GM12874 (cell line): ENCODE results near the gene TAF11.

Experiments
- CTCF ChIP-seq: IDR thresholded peaks from 2 replicates; pipeline ENCODE4 v1.5.1; 2011; ENCODE audit warnings: low read depth, mild to moderate bottlenecking, control low read depth, low read length, moderate library complexity; ENCODE audit not compliant: insufficient read depth

Gene TAF11

DNA sequence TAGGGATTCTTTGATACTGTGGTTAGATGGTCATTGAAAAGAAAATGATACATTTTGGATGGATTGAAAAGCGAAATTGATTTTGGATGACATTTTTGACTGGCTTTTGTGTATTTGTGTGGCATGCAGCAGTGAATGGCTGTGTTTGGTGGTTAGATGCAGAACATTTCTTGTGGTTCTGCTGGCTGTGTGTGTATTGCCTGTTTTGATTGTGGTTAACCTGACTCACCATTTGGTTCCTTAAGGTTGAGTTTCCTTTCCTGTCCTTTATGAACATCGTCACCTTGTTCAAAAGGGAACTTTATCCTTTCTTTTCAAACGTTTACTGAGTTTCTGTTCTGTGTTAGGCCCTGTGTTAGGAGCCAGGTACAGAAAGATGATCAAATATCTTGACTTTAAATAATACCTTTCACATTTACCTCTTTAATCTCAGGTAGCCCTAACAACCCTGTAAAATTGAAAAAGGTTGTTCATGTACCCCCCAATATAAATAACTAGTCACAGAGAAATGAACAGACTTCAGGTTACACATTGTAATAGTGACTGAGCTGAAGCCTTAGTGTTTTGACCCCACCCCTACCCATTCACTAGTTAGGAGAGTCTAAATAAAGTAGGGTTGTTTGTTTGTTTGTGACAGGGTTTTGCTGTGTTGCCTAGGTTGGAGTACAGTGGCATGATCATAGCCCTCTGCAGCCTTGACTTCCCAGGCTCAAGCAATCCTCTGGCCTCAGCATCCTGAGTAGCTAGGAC is 25.0 kb upstream of the TAF11 start:
- no peak for TF ChIP-seq CTCF

DNA sequence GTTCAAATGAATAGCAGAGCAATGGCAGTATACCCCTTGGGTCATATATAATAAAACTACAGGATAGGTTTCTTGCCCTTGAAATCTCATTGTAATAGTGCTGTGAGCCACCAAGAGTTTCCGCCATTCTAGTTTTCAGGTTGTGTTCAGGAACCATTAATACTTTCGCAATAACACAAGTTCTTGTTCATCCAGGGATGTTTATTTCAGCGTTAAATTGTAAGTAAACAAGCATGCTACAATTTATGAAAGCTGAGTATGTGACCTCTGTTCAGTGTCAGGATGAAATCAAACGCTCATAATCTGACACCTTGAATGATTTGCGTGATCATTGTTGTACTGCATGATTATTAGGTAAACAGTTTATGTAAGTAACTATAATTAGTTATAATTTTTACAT is 24.0 kb upstream of the TAF11 start:
- no peak for TF ChIP-seq CTCF

DNA sequence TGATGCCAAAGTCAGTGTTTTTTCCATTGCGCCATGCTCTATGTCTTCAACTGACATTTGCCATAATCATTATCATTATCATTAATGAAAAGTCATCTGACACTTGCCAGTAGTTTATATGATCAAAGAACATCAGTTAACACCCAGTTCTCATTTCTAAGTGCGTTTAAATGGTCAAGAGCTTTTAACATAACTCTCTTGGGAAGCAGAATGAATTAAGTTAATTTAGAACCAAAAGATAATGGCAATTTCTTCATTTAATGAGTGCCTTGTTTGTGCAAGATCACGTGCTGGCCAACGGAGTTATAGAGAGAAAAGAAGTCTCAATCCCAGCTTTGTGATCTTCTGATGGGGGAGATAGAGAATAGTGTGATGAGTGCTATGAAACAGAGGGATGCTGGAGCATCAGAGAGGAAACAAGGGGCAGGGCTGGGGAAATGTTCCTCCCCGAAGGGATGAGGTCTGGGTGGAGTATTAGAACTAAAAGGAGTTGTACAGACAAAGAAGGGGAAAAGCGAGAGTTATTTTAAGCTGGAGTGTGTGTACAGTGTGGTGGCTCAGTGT is 21.6 kb upstream of the TAF11 start:
- no peak for TF ChIP-seq CTCF

DNA sequence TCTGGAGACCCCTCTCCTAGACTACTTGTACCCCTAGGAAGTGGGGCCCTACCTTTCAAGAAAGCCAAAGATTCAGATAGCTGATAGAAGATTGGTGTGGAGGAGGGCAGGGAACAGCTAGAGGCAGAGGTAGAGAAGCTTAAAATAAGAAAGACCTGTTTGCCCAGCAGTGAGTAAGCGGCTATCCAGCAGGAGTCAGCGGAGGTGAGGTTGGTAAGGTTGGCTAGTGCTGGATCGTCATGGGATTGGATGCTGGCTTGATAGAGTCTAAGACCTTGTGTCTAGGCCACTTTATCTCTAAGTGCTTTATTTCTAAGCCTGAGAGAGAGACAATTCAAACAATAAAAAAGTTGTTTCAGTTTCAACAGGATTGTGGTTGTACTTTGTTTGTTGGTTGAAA is 20.4 kb upstream of the TAF11 start:
- TF ChIP-seq CTCF = no peak

GRCh38 chr6:34906826-34907225 is 19.0 kb upstream of the TAF11 start:
- TF ChIP-seq CTCF = no peak

GRCh38 chr6:34904990-34905613 is 17.3 kb upstream of the TAF11 start:
- TF ChIP-seq CTCF = no peak

- TF ChIP-seq CTCF = no peak
These were observed 14.1 kb upstream of the TAF11 start for GRCh38 chr6:34901930-34902329.
